Measurements from ENCODE around the gene RFX1.

DNA sequence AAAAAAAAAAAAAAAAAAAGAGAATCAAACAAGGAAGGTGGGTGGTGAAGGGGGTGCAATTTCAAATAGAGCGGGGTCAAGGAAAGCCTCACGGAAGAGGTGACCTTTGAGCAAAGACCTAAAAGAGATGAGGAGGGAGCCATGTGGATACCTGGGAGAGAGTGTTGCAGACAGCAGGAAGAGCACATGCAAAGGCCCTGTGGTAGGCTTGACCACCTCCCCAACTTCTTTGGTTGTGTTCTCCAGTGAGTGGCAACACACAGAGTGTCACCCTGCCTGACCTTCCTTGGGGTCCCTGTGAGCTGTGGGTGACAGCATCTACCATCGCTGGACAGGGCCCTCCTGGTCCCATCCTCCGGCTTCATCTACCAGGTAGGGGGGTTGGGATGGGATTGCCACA is 44.4 kb upstream of the RFX1 start:
- TF ChIP-seq, protein P1, sequence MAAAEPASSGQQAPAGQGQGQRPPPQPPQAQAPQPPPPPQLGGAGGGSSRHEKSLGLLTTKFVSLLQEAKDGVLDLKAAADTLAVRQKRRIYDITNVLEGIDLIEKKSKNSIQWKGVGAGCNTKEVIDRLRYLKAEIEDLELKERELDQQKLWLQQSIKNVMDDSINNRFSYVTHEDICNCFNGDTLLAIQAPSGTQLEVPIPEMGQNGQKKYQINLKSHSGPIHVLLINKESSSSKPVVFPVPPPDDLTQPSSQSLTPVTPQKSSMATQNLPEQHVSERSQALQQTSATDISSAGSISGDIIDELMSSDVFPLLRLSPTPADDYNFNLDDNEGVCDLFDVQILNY (CRISPR knock-in tag; IDR thresholded peaks at IDR 0.05) = no peak
- TF ChIP-seq, protein P2, sequence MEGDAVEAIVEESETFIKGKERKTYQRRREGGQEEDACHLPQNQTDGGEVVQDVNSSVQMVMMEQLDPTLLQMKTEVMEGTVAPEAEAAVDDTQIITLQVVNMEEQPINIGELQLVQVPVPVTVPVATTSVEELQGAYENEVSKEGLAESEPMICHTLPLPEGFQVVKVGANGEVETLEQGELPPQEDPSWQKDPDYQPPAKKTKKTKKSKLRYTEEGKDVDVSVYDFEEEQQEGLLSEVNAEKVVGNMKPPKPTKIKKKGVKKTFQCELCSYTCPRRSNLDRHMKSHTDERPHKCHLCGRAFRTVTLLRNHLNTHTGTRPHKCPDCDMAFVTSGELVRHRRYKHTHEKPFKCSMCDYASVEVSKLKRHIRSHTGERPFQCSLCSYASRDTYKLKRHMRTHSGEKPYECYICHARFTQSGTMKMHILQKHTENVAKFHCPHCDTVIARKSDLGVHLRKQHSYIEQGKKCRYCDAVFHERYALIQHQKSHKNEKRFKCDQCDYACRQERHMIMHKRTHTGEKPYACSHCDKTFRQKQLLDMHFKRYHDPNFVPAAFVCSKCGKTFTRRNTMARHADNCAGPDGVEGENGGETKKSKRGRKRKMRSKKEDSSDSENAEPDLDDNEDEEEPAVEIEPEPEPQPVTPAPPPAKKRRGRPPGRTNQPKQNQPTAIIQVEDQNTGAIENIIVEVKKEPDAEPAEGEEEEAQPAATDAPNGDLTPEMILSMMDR (IDR thresholded peaks at IDR 0.05) = no peak
- TF ChIP-seq, protein P3, sequence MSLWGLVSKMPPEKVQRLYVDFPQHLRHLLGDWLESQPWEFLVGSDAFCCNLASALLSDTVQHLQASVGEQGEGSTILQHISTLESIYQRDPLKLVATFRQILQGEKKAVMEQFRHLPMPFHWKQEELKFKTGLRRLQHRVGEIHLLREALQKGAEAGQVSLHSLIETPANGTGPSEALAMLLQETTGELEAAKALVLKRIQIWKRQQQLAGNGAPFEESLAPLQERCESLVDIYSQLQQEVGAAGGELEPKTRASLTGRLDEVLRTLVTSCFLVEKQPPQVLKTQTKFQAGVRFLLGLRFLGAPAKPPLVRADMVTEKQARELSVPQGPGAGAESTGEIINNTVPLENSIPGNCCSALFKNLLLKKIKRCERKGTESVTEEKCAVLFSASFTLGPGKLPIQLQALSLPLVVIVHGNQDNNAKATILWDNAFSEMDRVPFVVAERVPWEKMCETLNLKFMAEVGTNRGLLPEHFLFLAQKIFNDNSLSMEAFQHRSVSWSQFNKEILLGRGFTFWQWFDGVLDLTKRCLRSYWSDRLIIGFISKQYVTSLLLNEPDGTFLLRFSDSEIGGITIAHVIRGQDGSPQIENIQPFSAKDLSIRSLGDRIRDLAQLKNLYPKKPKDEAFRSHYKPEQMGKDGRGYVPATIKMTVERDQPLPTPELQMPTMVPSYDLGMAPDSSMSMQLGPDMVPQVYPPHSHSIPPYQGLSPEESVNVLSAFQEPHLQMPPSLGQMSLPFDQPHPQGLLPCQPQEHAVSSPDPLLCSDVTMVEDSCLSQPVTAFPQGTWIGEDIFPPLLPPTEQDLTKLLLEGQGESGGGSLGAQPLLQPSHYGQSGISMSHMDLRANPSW (CRISPR knock-in tag; conservative IDR thresholded peaks at IDR 0.05; ENCODE audit: low read depth) = no peak
- TF ChIP-seq, protein P4, sequence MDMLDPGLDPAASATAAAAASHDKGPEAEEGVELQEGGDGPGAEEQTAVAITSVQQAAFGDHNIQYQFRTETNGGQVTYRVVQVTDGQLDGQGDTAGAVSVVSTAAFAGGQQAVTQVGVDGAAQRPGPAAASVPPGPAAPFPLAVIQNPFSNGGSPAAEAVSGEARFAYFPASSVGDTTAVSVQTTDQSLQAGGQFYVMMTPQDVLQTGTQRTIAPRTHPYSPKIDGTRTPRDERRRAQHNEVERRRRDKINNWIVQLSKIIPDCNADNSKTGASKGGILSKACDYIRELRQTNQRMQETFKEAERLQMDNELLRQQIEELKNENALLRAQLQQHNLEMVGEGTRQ (CRISPR knock-in tag; IDR thresholded peaks at IDR 0.05) = no peak
- TF ChIP-seq MYBL2 (CRISPR knock-in tag; IDR thresholded peaks at IDR 0.05) (no peak), TCF7 (CRISPR knock-in tag; IDR thresholded peaks at IDR 0.05; ENCODE audit: low read depth) (no peak), CREB1 (CRISPR knock-in tag; IDR thresholded peaks at IDR 0.05) (no peak), TEAD1 (CRISPR knock-in tag; IDR thresholded peaks at IDR 0.05) (no peak), ZBTB21 (CRISPR knock-in tag; IDR thresholded peaks at IDR 0.05; ENCODE audit: borderline replicate concordance) (no peak)
- TF ChIP-seq, protein P5, sequence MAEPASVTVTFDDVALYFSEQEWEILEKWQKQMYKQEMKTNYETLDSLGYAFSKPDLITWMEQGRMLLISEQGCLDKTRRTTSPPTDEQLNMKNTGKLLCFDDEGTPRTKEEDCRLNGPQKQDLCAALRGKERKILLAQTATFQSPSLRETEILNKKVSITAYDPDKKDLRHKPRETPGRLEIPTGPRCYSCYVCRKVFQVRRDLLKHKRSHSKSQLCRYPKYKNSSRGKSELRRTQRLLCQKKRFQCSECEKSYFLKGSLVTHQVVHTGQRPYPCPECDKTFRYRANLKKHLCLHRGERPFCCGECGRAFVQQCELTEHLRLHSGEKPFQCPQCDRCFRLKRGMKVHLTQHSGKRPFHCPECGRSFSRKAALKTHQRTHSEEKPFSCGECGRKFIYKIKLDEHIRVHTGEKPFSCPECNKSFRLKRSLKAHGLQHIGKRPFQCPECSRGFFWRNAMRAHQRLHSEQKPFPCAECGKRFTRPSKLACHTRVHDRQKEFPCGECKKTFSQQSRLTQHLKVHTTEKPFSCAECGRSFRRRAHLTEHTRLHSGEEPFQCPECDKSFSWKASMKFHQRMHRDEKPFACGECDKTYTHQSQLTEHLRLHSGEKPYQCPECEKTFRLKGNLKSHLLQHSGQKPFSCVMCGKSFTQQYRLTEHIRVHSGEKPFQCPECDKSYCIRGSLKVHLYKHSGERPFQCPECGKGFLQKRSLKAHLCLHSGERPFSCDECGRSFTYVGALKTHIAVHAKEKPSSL (CRISPR knock-in tag; conservative IDR thresholded peaks at IDR 0.05) = no peak
